Measurements from ENCODE around the gene NOSIP. TPM values are rescaled to one million over a fixed set of nuclear protein-coding genes. Genes with fewer than 3 reads are reported as not detected.

The NOSIP gene
- total RNA-seq, 2 donors from 2014 or later, result 90.7 to 96.1 TPM

DNA sequence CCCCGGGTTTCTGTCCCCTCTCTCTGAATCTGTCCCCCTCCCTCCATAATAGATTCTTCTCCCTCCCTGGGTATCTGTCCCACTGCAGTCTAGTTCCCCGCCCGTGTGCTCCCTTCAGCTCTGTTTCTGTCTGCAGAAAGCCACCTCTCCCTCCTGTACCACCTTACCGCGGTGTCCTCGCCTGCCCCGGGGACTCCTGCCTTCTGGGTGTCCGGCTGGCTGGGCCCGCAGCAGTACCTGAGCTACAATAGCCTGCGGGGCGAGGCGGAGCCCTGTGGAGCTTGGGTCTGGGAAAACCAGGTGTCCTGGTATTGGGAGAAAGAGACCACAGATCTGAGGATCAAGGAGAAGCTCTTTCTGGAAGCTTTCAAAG lies 66.6 kb downstream of the NOSIP start:
- no peaks in the 10 kb centered on the region for H3K9me3 Mint-ChIP-seq
- ATAC-seq, result peak; percentile 18 to 33
- no peak for DNase-seq (ENCODE audit: low spot score in 2 of 2)
- H3K36me3 Mint-ChIP-seq, result no peaks in the 10 kb centered on the region
- H3K27ac Mint-ChIP-seq, result peak overlapping the region; percentile 75 to 92

DNA sequence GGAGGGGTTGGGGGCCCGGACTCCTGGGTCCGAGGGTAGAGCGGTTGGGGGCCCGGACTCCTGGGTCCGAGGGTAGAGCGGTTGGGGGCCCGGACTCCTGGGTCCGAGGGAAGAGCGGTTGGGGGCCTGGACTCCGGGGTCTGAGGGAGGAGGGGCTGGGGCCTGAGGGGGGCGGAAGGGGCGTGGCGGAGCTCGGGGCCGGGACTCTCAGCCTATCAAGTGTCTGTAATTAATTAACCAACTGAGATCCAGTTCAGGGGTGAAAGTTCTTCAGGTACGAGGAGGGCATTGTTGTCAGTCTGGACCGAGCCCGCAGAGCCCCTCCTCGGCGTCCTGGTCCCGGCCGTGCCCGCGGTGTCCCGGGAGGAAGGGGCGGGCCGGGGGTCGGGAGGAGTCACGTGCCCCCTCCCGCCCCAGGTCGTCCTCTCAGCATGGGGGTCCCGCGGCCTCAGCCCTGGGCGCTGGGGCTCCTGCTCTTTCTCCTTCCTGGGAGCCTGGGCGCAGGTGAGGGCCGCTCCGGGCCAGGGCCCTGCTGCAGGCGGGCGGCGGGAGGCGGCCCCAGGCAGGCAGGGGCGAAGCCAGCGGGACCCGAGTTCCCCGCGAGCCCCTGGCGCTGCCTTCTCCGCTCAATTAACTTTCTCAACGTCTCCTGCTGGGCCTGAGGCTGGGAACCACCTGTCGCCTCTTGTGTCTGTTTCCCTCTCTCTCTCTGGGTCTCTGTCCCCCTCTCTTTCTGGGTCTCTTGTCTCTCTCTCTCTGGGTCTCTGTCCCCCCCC lies 67.2 kb downstream of the NOSIP start:
- peak overlapping the region; percentile 82 to 92 for H3K27ac Mint-ChIP-seq

DNA sequence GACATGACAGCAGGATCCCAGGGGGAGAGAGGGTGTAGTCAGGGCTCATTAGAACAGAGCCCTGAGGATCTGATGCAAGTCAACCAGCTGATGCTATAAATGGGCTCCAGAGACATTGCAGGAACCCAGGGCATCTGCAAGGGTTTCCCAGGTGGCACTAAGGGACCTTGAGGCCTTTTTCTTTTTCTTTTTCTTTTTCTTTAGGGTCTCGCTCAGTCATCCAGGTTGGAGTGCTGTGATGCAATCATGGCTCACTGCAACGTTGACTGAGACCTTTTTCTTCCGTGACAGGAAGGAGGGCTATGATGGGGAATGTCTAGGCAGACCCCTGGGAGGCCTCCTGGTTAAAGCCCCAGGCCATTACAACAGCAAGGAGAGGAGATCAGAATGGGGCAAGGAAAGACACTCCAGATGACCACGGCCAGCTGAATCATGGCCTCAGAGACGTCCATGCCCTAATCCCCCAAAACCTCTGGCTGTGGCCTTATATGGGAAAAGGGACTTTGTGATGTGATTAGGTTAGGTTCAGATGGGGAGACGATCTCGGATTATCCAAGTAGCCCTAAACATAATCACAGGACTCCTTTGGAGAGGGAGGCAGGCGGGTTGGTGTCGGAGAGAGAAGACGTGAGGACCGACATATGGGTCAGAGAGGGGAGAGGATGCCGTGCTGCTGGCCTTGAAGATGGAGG lies 72.4 kb downstream of the NOSIP start:
- DNase-seq (ENCODE audit: low spot score in 2 of 2) (no peak), ATAC-seq (no peak)
- no peaks in the 10 kb centered on the region for H3K9me3 Mint-ChIP-seq
- H3K36me3 Mint-ChIP-seq, result no peaks in the 10 kb centered on the region
- H3K27ac Mint-ChIP-seq, result no peak overlapping the region

More for the DNA sequence above, 67.2 kb downstream of the NOSIP start:
- Mint-ChIP-seq H3K36me3 (no peaks in the 10 kb centered on the region), H3K9me3 (no peaks in the 10 kb centered on the region)
- peak; percentile 66 to 69 for ATAC-seq
- no peak for DNase-seq (ENCODE audit: low spot score in 2 of 2)

DNA sequence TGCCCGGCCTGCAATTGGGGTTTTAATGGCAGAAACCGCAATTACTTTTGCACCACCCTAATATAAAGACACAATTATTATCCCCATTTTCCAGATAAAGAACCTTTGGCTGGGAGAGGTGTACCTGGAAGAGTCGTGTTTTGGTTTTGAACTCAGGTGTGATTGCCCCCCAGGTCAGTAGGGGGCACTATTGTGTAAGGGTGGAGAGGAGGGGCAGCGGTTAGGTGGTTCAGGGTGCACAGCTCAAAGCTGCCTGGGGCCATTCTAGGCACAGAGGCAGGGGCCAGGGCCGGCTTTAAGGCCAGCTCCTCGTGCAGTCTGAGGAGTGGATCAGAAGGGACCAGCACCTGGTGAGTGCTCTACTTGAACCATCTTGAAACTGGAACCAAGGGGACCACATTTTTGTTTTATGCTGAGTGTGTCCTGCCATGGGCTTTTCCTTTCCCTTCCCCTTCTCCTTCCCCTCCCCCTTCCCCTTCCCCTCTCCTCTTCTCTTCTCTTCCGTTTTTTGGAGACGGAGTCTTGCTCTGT lies 73.7 kb downstream of the NOSIP start:
- H3K9me3 Mint-ChIP-seq, result no peaks in the 10 kb centered on the region
- peak; percentile 72 to 90 for ATAC-seq
- peak; percentile 73 to 81 for DNase-seq (ENCODE audit: low spot score in 2 of 2)
- peak overlapping the region in 1 of 2 donors; percentile 41 for H3K27ac Mint-ChIP-seq
- H3K36me3 Mint-ChIP-seq, result no peaks in the 10 kb centered on the region

Other genes starting within 250 kb of the NOSIP start
- 100 to 1,000 TPM; 166 to 194 TPM for gene CD37, start 245.2 kb downstream of the NOSIP start, total RNA-seq
- under 1 TPM in 1 of 2 donors, not detected in 1; 0.32 TPM for gene TEAD2, start 218.1 kb downstream of the NOSIP start, total RNA-seq
- gene DKKL1, start 216.7 kb downstream of the NOSIP start, total RNA-seq, result not detected
- 1 to 10 TPM in 1 of 2 donors, under 1 TPM in 1; 0.95 to 1.7 TPM for gene KASH5, start 192.3 kb downstream of the NOSIP start, total RNA-seq
- gene PTH2, start 157.1 kb downstream of the NOSIP start, total RNA-seq, result not detected
- not detected for gene GFY, start 155.2 kb downstream of the NOSIP start, total RNA-seq
- gene SLC17A7, start 139.0 kb downstream of the NOSIP start, total RNA-seq, result under 1 TPM; 0.20 to 0.33 TPM
- gene PIH1D1, start 128.7 kb downstream of the NOSIP start, total RNA-seq, result 100 to 1,000 TPM in 1 of 2 donors, 10 to 100 TPM in 1; 92.9 to 184 TPM
- 10 to 100 TPM; 22.6 to 34.0 TPM for gene ALDH16A1, start 127.3 kb downstream of the NOSIP start, total RNA-seq
- gene FLT3LG, start 106.3 kb downstream of the NOSIP start, total RNA-seq, result 10 to 100 TPM; 49.1 to 64.4 TPM
- gene RPL13A, start 92.9 kb downstream of the NOSIP start, total RNA-seq, result 1,000 to 10,000 TPM; 4,147 to 5,288 TPM
- 1,000 to 10,000 TPM; 2,570 to 2,967 TPM for gene RPS11, start 84.1 kb downstream of the NOSIP start, total RNA-seq
- 10 to 100 TPM; 17.5 to 18.1 TPM for gene FCGRT, start 67.9 kb downstream of the NOSIP start, total RNA-seq
- gene RCN3, start 52.6 kb downstream of the NOSIP start, total RNA-seq, result 10 to 100 TPM in 1 of 2 donors, 1 to 10 TPM in 1; 5.4 to 13.0 TPM
- 10 to 100 TPM in 1 of 2 donors, 1 to 10 TPM in 1; 2.3 to 10.8 TPM for gene PRRG2, start 760 bp upstream of the NOSIP start, total RNA-seq
- gene PRR12, start 10.6 kb upstream of the NOSIP start, total RNA-seq, result 10 to 100 TPM; 28.9 to 32.9 TPM
- 10 to 100 TPM in 1 of 2 donors, 1 to 10 TPM in 1; 6.0 to 12.9 TPM for gene RRAS, start 59.6 kb upstream of the NOSIP start, total RNA-seq
- gene SCAF1, start 61.7 kb upstream of the NOSIP start, total RNA-seq, result 10 to 100 TPM; 49.8 to 57.4 TPM
- gene IRF3, start 85.3 kb upstream of the NOSIP start, total RNA-seq, result 100 to 1,000 TPM; 135 to 202 TPM
- gene BCL2L12, start 85.4 kb upstream of the NOSIP start, total RNA-seq, result 10 to 100 TPM; 69.6 to 93.4 TPM
- 100 to 1,000 TPM; 248 to 309 TPM for gene PRMT1, start 96.7 kb upstream of the NOSIP start, total RNA-seq
- 1 to 10 TPM; 5.6 to 6.2 TPM for gene ADM5, start 109.0 kb upstream of the NOSIP start, total RNA-seq
- 1 to 10 TPM; 4.1 to 4.3 TPM for gene CPT1C, start 110.6 kb upstream of the NOSIP start, total RNA-seq
- 1 to 10 TPM in 1 of 2 donors, under 1 TPM in 1; 0.57 to 1.9 TPM for gene TSKS, start 182.8 kb upstream of the NOSIP start, total RNA-seq
- gene AP2A1, start 186.4 kb upstream of the NOSIP start, total RNA-seq, result 100 to 1,000 TPM in 1 of 2 donors, 10 to 100 TPM in 1; 79.0 to 137 TPM
- 10 to 100 TPM; 14.8 to 24.8 TPM for gene FUZ, start 232.7 kb upstream of the NOSIP start, total RNA-seq
- 10 to 100 TPM; 58.4 to 68.2 TPM for gene MED25, start 237.7 kb upstream of the NOSIP start, total RNA-seq

Measured in activated naive CD4-positive, alpha-beta T cell treated with anti-CD3 and anti-CD28 coated beads, Interleukin-2, amount 50 U/mL, for 72 hours (primary cell).